Ishikawa (cell line): ENCODE measurements around the gene TM4SF5.

Experiments used
- CEBPB ChIP-seq: IDR thresholded peaks from 2 replicates; pipeline ENCODE4 v1.6.1; 2012
- CREB1 ChIP-seq: IDR thresholded peaks from 2 replicates; pipeline ENCODE4 v1.6.1; 2012; ENCODE audit warnings: low read depth
- EGR1 ChIP-seq: IDR thresholded peaks from 2 replicates; pipeline ENCODE4 v1.6.1; 2012
- EP300 ChIP-seq: IDR thresholded peaks from 2 replicates; pipeline ENCODE4 v1.6.1; 2012; ENCODE audit warnings: borderline replicate concordance
- FOXM1 ChIP-seq: IDR thresholded peaks from 2 replicates; pipeline ENCODE4 v1.6.1; 2012; ENCODE audit warnings: low read depth, borderline replicate concordance
- NFIC ChIP-seq: IDR thresholded peaks from 2 replicates; pipeline ENCODE4 v1.6.1; 2012
- RAD21 ChIP-seq: IDR thresholded peaks from 2 replicates; pipeline ENCODE4 v1.6.1; 2012; ENCODE audit warnings: low read depth
- REST ChIP-seq: IDR thresholded peaks from 2 replicates; pipeline ENCODE4 v1.6.1; 2012; ENCODE audit warnings: low read depth, mild to moderate bottlenecking
- TAF1 ChIP-seq: IDR thresholded peaks from 2 replicates; pipeline ENCODE4 v1.6.1; 2012; ENCODE audit warnings: low read depth, mild to moderate bottlenecking
- TCF12 ChIP-seq: IDR thresholded peaks from 2 replicates; pipeline ENCODE4 v1.6.1; 2012; ENCODE audit warnings: low read depth
- TEAD4 ChIP-seq: IDR thresholded peaks from 2 replicates; pipeline ENCODE4 v1.6.1; 2012
- YY1 ChIP-seq: IDR thresholded peaks from 2 replicates; pipeline ENCODE4 v1.6.1; 2012; ENCODE audit warnings: low read depth
- ZBTB7A ChIP-seq: IDR thresholded peaks from 2 replicates; pipeline ENCODE4 v1.6.1; 2012; ENCODE audit warnings: low read depth
- TF ChIP-seq, protein P1 (sequence below): IDR thresholded peaks from 2 replicates; pipeline ENCODE4 v1.6.1; 2012
- TF ChIP-seq, protein P2 (sequence below): IDR thresholded peaks from 2 replicates; pipeline ENCODE4 v1.6.1; 2012

The TM4SF5 gene

GRCh38 chr17:4818276-4818675, 46.6 kb downstream of the TM4SF5 start:
- TF ChIP-seq CREB1: no peak
- TF ChIP-seq TEAD4: no peak
- TF ChIP-seq REST: no peak
- TF ChIP-seq, protein P1, sequence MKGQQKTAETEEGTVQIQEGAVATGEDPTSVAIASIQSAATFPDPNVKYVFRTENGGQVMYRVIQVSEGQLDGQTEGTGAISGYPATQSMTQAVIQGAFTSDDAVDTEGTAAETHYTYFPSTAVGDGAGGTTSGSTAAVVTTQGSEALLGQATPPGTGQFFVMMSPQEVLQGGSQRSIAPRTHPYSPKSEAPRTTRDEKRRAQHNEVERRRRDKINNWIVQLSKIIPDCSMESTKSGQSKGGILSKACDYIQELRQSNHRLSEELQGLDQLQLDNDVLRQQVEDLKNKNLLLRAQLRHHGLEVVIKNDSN: no peak
- TF ChIP-seq RAD21: no peak
- no peak for TF ChIP-seq TCF12

- TF ChIP-seq ZBTB7A (no peak), CREB1 (no peak), TAF1 (no peak), EGR1 (no peak), NFIC (no peak), CEBPB (no peak), TCF12 (no peak), FOXM1 (no peak), EP300 (no peak), TEAD4 (no peak)
- TF ChIP-seq, protein P2, sequence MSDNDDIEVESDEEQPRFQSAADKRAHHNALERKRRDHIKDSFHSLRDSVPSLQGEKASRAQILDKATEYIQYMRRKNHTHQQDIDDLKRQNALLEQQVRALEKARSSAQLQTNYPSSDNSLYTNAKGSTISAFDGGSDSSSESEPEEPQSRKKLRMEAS: no peak
Measured at GRCh38 chr17:4822835-4823234, 51.1 kb downstream of the TM4SF5 start.

- TF ChIP-seq NFIC: no peak
- no peak for TF ChIP-seq TCF12
- no peak for TF ChIP-seq TEAD4
- TF ChIP-seq ZBTB7A: no peak
- TF ChIP-seq EP300: no peak
- no peak for TF ChIP-seq TAF1
- TF ChIP-seq, protein P1: no peak
- TF ChIP-seq CREB1: no peak
- no peak for TF ChIP-seq EGR1
- TF ChIP-seq RAD21: no peak
- no peak for TF ChIP-seq YY1
Measured at GRCh38 chr17:4823373-4824089, 51.8 kb downstream of the TM4SF5 start.

DNA sequence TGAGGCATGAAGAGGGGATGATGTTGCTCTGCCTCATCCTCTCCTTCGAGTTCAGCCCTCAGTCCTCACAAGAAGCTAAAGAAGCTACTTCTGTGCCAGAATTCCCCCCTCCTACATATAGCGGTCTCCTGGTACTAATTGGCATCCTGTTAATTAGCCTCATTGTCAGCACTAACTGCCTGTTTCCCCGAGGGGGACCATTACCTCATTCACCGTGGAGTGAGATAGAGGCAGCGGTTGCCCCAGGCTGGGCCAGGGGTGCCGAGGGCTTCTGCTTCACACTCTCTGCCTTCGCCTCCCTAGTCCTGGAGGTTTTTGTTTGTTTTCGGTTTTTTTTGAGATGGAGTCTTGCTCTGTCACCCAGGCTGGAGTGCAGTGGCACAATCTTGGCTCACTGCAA, 55.7 kb downstream of the TM4SF5 start:
- no peak for TF ChIP-seq TEAD4
- no peak for TF ChIP-seq EP300
- TF ChIP-seq, protein P2: no peak
- no peak for TF ChIP-seq NFIC
- no peak for TF ChIP-seq TAF1
- no peak for TF ChIP-seq YY1
- no peak for TF ChIP-seq TCF12
- TF ChIP-seq RAD21: no peak
- no peak for TF ChIP-seq REST
- TF ChIP-seq ZBTB7A: no peak
- no peak for TF ChIP-seq EGR1
- TF ChIP-seq CEBPB: no peak
- TF ChIP-seq CREB1: no peak
- TF ChIP-seq, protein P1: no peak
- TF ChIP-seq FOXM1: no peak

DNA sequence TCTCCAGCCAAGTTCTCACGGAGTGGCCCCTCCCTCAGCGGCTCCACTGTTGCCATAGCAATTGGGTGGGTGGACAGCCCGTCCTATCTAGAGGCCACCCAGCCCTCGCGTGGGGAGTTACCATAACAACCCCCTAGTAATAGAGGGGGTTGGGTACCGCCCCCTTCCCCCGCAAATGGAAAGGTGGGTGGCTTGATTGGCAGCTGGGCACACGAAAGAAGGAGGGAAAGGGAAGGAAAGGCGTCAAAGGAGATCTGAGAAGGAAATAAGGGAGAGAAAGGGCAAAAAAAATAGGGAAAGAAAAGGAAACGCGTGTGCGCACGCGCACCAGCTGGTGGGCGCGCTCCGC, 61.1 kb downstream of the TM4SF5 start:
- TF ChIP-seq, protein P2: peak; percentile 66; the same call in 1 of the 2 replicates
